Measurements from ENCODE around the gene CEP85. TPM values are rescaled to one million over a fixed set of nuclear protein-coding genes. Genes with fewer than 3 reads are reported as not detected.

CEP85 gene, protein sequence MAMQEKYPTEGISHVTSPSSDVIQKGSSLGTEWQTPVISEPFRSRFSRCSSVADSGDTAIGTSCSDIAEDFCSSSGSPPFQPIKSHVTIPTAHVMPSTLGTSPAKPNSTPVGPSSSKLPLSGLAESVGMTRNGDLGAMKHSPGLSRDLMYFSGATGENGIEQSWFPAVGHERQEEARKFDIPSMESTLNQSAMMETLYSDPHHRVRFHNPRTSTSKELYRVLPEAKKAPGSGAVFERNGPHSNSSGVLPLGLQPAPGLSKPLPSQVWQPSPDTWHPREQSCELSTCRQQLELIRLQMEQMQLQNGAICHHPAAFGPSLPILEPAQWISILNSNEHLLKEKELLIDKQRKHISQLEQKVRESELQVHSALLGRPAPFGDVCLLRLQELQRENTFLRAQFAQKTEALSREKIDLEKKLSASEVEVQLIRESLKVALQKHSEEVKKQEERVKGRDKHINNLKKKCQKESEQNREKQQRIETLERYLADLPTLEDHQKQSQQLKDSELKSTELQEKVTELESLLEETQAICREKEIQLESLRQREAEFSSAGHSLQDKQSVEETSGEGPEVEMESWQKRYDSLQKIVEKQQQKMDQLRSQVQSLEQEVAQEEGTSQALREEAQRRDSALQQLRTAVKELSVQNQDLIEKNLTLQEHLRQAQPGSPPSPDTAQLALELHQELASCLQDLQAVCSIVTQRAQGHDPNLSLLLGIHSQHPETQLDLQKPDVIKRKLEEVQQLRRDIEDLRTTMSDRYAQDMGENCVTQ
- total RNA-seq (2013; cell fraction: nucleolus; rRNA removed) = 36.6 and 44.3 TPM in 2 replicates
- total RNA-seq (2014; rRNA removed) (22.1 and 22.2 TPM in 2 replicates), total RNA-seq (2014; rRNA removed; fragmentation: Illumina TruSeq; extraction: Trizol) (22.2 and 22.8 TPM in 2 replicates), total RNA-seq (2021) (17.9 and 20.9 TPM in 2 replicates), polyA plus RNA-seq (2011; rRNA removed) (22.9 and 26.8 TPM in 2 replicates), polyA plus RNA-seq (2014; fragmentation: Illumina TruSeq; extraction: Trizol) (20.4 and 24.5 TPM in 2 replicates), polyA plus RNA-seq (2014; fragmentation: Nextera tagmentation; extraction: Ambion mirVana) (1 to 10 TPM; 8.4 to 8.6 TPM), polyA plus RNA-seq (2014; rRNA removed) (23.5 and 25.7 TPM in 2 replicates), polyA plus RNA-seq (2016; fragmentation: Nextera tagmentation; extraction: Ambion mirVana) (10 to 100 TPM; 17.5 to 19.6 TPM), polyA minus RNA-seq (2011; rRNA and poly(A)+ RNA removed) (26.6 and 31.3 TPM in 2 replicates), Bru-seq, nascent RNA (percentile 67 among the genes with signal in this experiment), BruChase-seq, experiment 1, labeled RNA remaining after a 6-hour chase (percentile 70 among the genes with signal in this experiment), BruChase-seq, experiment 2, labeled RNA remaining after a 2-hour chase (percentile 71 among the genes with signal in this experiment)
- polyA plus RNA-seq (2011; ENCODE audit: low read depth) = 5.5 TPM
- 21.4 and 25.6 TPM in 2 replicates for polyA plus RNA-seq (2011; cell fraction: cytosol; rRNA removed)
- 60.9 and 63.0 TPM in 2 replicates for polyA plus RNA-seq (2011; cell fraction: nucleus; rRNA removed)
- polyA plus RNA-seq (2012) = 7.1 and 10.8 TPM in 2 replicates
- 6.5 and 6.7 TPM in 2 replicates for polyA minus RNA-seq (2011; cell fraction: cytosol; rRNA and poly(A)+ RNA removed)
- polyA minus RNA-seq (2011; cell fraction: nucleus; rRNA and poly(A)+ RNA removed) = 21.0 and 25.4 TPM in 2 replicates
- long read RNA-seq, experiment 1, partial matches to known transcripts = 2 of 7 reads
- long read RNA-seq, experiment 1, other reads (novel, unspliced or antisense) = 2 of 7 reads
- long read RNA-seq, experiment 2, partial matches to known transcripts = 20 of 27 reads
- long read RNA-seq, experiment 2, other reads (novel, unspliced or antisense) = 7 of 27 reads

DNA sequence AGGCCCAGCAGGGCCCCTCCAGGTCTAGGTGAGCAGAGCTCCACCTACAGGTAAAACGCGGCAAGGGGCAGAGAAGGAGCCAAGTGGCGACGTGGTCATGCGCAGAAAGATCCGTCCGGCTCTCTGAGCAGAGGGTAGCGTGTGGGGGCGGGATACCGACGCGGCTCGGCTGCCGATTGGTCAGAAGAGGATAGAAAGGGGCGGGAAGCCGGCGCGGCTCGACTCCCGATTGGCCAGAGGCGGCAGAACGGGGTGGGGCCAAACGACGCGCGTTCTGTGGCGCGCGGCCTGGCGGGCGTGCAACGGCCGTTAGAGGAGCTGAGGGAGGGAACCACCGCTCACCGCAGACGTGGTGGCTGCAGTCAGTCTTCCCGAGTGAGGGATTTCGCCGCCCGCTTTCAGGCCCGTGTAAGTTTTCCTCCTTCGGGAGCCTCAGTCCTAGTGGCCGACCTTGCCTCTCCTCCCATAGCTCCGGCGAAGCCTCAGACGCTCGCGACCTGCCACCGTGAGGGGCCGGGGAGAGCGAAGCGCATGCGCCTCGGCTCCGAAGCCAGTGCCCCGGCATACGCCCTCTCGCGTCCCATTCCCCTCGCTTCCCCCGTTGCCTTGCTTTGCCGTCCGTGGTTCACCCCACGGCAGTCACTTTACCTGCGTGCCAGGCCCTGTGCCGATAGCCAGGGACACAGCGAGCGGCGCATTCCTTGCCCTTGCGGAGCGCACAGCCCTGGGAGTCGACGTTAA is at the start of gene CEP85:
Gene CEP85 (plus strand): TSS at position 298 of the 741 bp plus-strand sequence. CDS start 5,584 bp downstream, outside the sequence.
- H3K27ac ChIP-seq (ENCODE audit: control insufficient read depth, insufficient read depth) = peak within 1 kb of the TSS; percentile 66
- H3K9me3 ChIP-seq (replicated peaks; ENCODE audit: control insufficient read depth, insufficient read depth, low read length) = no peaks in the 10 kb centered on the region
- in situ Hi-C loops (cut with MboI) (loop anchor here (5.0 kb wide), 1 partner anchor 127 kb away; no protein-coding TSS in a partner anchor), intact Hi-C loops (cut with micrococcal nuclease; ENCODE audit: unreplicated experiment) (loop anchor here (1.0 to 2.0 kb wide), 2 partner anchors 65 to 123 kb away; partner anchors contain the start of genes PDIK1L and ZNF593)
- FAIRE-seq = peak; percentile 100
- ChIA-PET SMC1A (ENCODE audit: uncharacterized antibody, unreplicated experiment) (interaction anchor here (0.6 to 4.4 kb wide), 15 partner anchors 13 to 363 kb away, joined by 3 to 23 read pairs (median 4); partner anchors contain the start of genes SH3BGRL3, ZNF593 and ZNF593OS), RAD21 (ENCODE audit: unreplicated experiment) (interaction anchor here (0.6 to 3.0 kb wide), 16 partner anchors 40 to 198 kb away, joined by 3 to 44 read pairs (median 4); partner anchors contain the start of genes C1orf232, CD52, DHDDS and SH3BGRL3), POLR2A (interaction anchor here (0.5 to 2.4 kb wide), 8 partner anchors 11 to 386 kb away, joined by 3 to 11 read pairs (median 3); partner anchors contain the start of genes C1orf232, CD52, DHDDS and UBXN11), CTCF (interaction anchor here (0.6 to 7.3 kb wide), 50 partner anchors 13 to 1879 kb away, joined by 3 to 110 read pairs (median 5); partner anchors contain the start of genes C1orf232, CATSPER4, CD52 and CNKSR1)
- BruUV-seq (replicated peaks) = TSS peak; percentile 55
- H3K4me1 ChIP-seq (ENCODE audit: control insufficient read depth, insufficient read depth, low read length) = peaks cover 9% of the 10 kb centered on the region
- peak within 1 kb of the TSS; percentile 98 for H3K4me3 ChIP-seq
- DNase-seq (ENCODE audit: low read depth, low spot score) = peak; percentile 95
- peak within 1 kb of the TSS; percentile 98 for H2AFZ ChIP-seq (ENCODE audit: control insufficient read depth, low read depth, low read length)
- H3K36me3 ChIP-seq (ENCODE audit: control insufficient read depth in 2 of 2, insufficient read depth in 2 of 2, low read length in 1 of 2) = no peaks in the 10 kb centered on the region
- no peaks in the 10 kb centered on the region for H4K20me1 ChIP-seq (ENCODE audit: control insufficient read depth, insufficient read depth)
- peak within 1 kb of the TSS; percentile 78 for H3K9ac ChIP-seq (ENCODE audit: control insufficient read depth, insufficient read depth, low read length)
- H3K27me3 ChIP-seq (replicated peaks in 1 of 2; ENCODE audit: control insufficient read depth in 2 of 2, insufficient read depth in 2 of 2, low read length in 1 of 2) = no peaks in the 10 kb centered on the region
- peak; percentile 95 for ATAC-seq
- peak within 1 kb of the TSS; percentile 83 for H3K4me2 ChIP-seq (ENCODE audit: control insufficient read depth, insufficient read depth)
- 1% methylated on average over 71 of the region's 73 CpGs for WGBS (ENCODE audit: insufficient coverage, insufficient replicate concordance, low lambda C conversion rate, missing lambda C conversion rate)
- peaks cover 46% of the 10 kb centered on the region for H3K79me2 ChIP-seq (ENCODE audit: control insufficient read depth, insufficient read depth, low read length)
- TF ChIP-seq GABPA (IDR thresholded peaks at IDR 0.05; ENCODE audit: low read depth) (no peak), MXI1 (IDR thresholded peaks at IDR 0.05; ENCODE audit: low read depth, low read length) (no peak; the same call in none of the 2 replicates), BRCA1 (IDR thresholded peaks at IDR 0.05; ENCODE audit: low read depth, low read length) (no peak), ZNF207 (IDR thresholded peaks at IDR 0.05; ENCODE audit: borderline replicate concordance) (0 out of 2 replicates have a peak, but pooled peaks have one; percentile 8), ZZZ3 (IDR thresholded peaks at IDR 0.05; ENCODE audit: control insufficient read depth, insufficient read length, low read depth) (no peak), ZSCAN29 (IDR thresholded peaks at IDR 0.05) (no peak), PML (IDR thresholded peaks at IDR 0.05; ENCODE audit: low read length) (no peak), ZNF274 (IDR thresholded peaks at IDR 0.05; ENCODE audit: insufficient read depth, insufficient read length) (no peak), DPF2 (IDR thresholded peaks at IDR 0.05) (peak; percentile 39)
- TF ChIP-seq, protein P1, sequence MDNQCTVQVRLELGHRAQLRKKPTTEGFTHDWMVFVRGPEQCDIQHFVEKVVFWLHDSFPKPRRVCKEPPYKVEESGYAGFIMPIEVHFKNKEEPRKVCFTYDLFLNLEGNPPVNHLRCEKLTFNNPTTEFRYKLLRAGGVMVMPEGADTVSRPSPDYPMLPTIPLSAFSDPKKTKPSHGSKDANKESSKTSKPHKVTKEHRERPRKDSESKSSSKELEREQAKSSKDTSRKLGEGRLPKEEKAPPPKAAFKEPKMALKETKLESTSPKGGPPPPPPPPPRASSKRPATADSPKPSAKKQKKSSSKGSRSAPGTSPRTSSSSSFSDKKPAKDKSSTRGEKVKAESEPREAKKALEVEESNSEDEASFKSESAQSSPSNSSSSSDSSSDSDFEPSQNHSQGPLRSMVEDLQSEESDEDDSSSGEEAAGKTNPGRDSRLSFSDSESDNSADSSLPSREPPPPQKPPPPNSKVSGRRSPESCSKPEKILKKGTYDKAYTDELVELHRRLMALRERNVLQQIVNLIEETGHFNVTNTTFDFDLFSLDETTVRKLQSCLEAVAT (IDR thresholded peaks at IDR 0.05) = no peak; the same call in 1 of the 2 replicates
- TF ChIP-seq, protein P2, sequence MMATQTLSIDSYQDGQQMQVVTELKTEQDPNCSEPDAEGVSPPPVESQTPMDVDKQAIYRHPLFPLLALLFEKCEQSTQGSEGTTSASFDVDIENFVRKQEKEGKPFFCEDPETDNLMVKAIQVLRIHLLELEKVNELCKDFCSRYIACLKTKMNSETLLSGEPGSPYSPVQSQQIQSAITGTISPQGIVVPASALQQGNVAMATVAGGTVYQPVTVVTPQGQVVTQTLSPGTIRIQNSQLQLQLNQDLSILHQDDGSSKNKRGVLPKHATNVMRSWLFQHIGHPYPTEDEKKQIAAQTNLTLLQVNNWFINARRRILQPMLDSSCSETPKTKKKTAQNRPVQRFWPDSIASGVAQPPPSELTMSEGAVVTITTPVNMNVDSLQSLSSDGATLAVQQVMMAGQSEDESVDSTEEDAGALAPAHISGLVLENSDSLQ (IDR thresholded peaks at IDR 0.05) = peak; percentile 62
